OCI-LY3 (cell line): Measurements from ENCODE around the gene ATF6.

Experiments
- EZH2phosphoT487 ChIP-seq: fragments of 200-600 bp; shearing (Covaris generic); IDR thresholded peaks from 2 replicates; pipeline ENCODE4 v1.6.1; 2018; ENCODE audit warnings: antibody characterized with exemption, mixed run types, low read depth
- TF ChIP-seq, protein P1 (sequence below): fragments of 200-600, 300-600 bp; sonication (generic); IDR thresholded peaks from 2 replicates; pipeline ENCODE4 v1.5.1; 2014; ENCODE audit warnings: antibody characterized with exemption, low read length, low read depth

DNA sequence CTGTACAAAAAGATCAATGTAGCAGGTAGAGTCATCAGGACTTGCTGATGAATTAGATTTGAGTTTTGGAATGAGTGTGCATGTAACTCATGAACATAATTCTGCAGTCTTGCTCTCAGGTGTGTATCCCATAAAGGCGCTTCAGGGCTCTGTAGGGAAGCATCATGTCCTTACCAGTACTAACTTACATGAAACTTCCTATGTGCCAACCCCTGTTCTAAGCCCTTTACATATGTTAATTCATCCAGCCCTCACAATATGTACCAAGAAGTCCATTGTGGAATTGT lies 46.9 kb upstream of the ATF6 start:
- TF ChIP-seq, protein P1, sequence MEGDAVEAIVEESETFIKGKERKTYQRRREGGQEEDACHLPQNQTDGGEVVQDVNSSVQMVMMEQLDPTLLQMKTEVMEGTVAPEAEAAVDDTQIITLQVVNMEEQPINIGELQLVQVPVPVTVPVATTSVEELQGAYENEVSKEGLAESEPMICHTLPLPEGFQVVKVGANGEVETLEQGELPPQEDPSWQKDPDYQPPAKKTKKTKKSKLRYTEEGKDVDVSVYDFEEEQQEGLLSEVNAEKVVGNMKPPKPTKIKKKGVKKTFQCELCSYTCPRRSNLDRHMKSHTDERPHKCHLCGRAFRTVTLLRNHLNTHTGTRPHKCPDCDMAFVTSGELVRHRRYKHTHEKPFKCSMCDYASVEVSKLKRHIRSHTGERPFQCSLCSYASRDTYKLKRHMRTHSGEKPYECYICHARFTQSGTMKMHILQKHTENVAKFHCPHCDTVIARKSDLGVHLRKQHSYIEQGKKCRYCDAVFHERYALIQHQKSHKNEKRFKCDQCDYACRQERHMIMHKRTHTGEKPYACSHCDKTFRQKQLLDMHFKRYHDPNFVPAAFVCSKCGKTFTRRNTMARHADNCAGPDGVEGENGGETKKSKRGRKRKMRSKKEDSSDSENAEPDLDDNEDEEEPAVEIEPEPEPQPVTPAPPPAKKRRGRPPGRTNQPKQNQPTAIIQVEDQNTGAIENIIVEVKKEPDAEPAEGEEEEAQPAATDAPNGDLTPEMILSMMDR = no peak
- TF ChIP-seq EZH2phosphoT487 = no peak
